Measurements from ENCODE around the gene RGS17.

- TF ChIP-seq REST (IDR thresholded peaks at IDR 0.05; ENCODE audit: low read depth) (no peak), MAX (IDR thresholded peaks at IDR 0.05) (no peak), EP300 (IDR thresholded peaks at IDR 0.05; ENCODE audit: borderline replicate concordance) (no peak), ZBTB7A (IDR thresholded peaks at IDR 0.05; ENCODE audit: low read depth) (no peak), CREB1 (IDR thresholded peaks at IDR 0.05; ENCODE audit: low read depth) (no peak), CEBPB (IDR thresholded peaks at IDR 0.05) (no peak), TEAD4 (IDR thresholded peaks at IDR 0.05) (no peak), RAD21 (IDR thresholded peaks at IDR 0.05; ENCODE audit: low read depth) (no peak), YY1 (IDR thresholded peaks at IDR 0.05; ENCODE audit: low read depth) (no peak), NFIC (IDR thresholded peaks at IDR 0.05) (no peak)
Observed at GRCh38 chr6:152975204-152975915, 155.7 kb downstream of the RGS17 start.
